GM18517 (cell line): ENCODE results near the gene HLX.

Source experiments
- ATAC-seq: cut with Tn5 transposase; IDR thresholded peaks from one replicate; pipeline ENCODE4 v1.9.1; 2021; ENCODE audit warnings: mild to moderate bottlenecking, moderate library complexity; ENCODE audit not compliant: unreplicated experiment

Gene HLX

GRCh38 chr1:220879076-220879508 lies at the start of gene HLX:
TSS of gene HLX (plus strand) at chr1:220879443. CDS start at chr1:220879858, 415 bp downstream.
- peak; percentile 55 for ATAC-seq

- ATAC-seq: no peak
Observed at GRCh38 chr1:220833436-220833835, 45.8 kb upstream of the HLX start.

GRCh38 chr1:220834155-220834870 lies 44.9 kb upstream of the HLX start:
- no peak for ATAC-seq

GRCh38 chr1:220838578-220838977 lies 40.7 kb upstream of the HLX start:
- ATAC-seq: no peak

GRCh38 chr1:220839474-220839873 lies 39.8 kb upstream of the HLX start:
- ATAC-seq: no peak

- ATAC-seq: no peak
Observed at GRCh38 chr1:220841293-220841692, 38.0 kb upstream of the HLX start.

GRCh38 chr1:220843481-220844011 lies 35.7 kb upstream of the HLX start:
- no peak for ATAC-seq

GRCh38 chr1:220852408-220852807 lies 26.8 kb upstream of the HLX start:
- ATAC-seq: no peak

- ATAC-seq: no peak
Observed at GRCh38 chr1:220872296-220872695, 6.9 kb upstream of the HLX start.

GRCh38 chr1:220873087-220873486 lies 6.2 kb upstream of the HLX start:
- ATAC-seq: no peak

GRCh38 chr1:220873868-220874655 lies 5.2 kb upstream of the HLX start:
- no peak for ATAC-seq

- ATAC-seq: no peak
Observed at GRCh38 chr1:220875260-220875659, 4.0 kb upstream of the HLX start.

GRCh38 chr1:220876511-220877376 lies 2.5 kb upstream of the HLX start:
- ATAC-seq: no peak

- ATAC-seq: no peak
Observed at GRCh38 chr1:220877377-220878095, 1.7 kb upstream of the HLX start.

- ATAC-seq: no peak
Observed at GRCh38 chr1:220878191-220879075, 810 bp upstream of the HLX start.

GRCh38 chr1:220879509-220880361 lies 492 bp downstream of the HLX start:
- peak; percentile 43 for ATAC-seq

- ATAC-seq: no peak
Observed at GRCh38 chr1:220880362-220880670, 1.1 kb downstream of the HLX start.

GRCh38 chr1:220880726-220881506 lies 1.7 kb downstream of the HLX start:
- no peak for ATAC-seq
